Measurements from ENCODE around the gene C20orf96.

DNA sequence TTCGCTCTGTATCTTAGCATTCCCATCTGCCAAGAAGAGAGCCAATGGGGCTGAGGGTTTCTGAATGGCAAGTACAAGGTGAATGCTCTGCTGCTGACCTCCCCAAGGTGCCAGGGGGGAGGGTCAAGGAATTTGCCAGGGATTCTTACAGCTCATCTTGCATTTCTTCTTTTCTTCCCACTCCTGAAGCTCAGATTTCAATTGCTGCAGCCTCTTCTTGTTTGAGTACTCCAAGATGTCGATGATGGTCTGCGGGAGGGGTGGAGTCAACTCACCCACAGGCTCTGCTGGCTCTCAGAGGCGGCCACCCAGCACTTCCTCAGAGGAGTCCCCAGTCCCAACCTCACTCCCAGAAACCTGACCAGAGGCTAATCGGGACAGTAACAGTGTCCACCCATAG lies 12.4 kb downstream of the C20orf96 start:
- TF ChIP-seq CTCF (IDR thresholded peaks at IDR 0.05) (no peak), POLR2A (IDR thresholded peaks at IDR 0.05) (no peak)

Measured in uterus (tissue), 2 donors.